SH-SY5Y (cell line): ENCODE data around the gene LOXL1.

Experiments
- GATA2 ChIP-seq: IDR thresholded peaks from 2 replicates; pipeline ENCODE4 v1.6.1; 2011; ENCODE audit warnings: mild to moderate bottlenecking, low read depth, low read length
- GATA3 ChIP-seq: IDR thresholded peaks from 2 replicates; pipeline ENCODE4 v1.6.1; 2011; ENCODE audit warnings: low read depth, mild to moderate bottlenecking, low read length, moderate library complexity

- TF ChIP-seq GATA2 (no peak), GATA3 (no peak)
These were observed 6.6 kb upstream of the LOXL1 start for GRCh38 chr15:73919706-73920105.
